Lower leg skin (tissue), 4 donors: ENCODE data around the gene NELFCD. TPM values are rescaled to one million over a fixed set of nuclear protein-coding genes. Genes with fewer than 3 reads are reported as not detected.

Experiments used
- DNase-seq, 2 donors: peaks; one replicate each; pipeline ENCODE4 v3.0.0-alpha.2; 2019; ENCODE audit warnings: low spot score in 2 of 2
- H3K4me3 ChIP-seq: fragments of 200-600 bp; sonication (generic); 2 replicates; pipeline ENCODE4 v1.5.1; 2017; ENCODE audit warnings: mild to moderate bottlenecking, low read depth; ENCODE audit not compliant: poor library complexity, severe bottlenecking
- CTCF ChIP-seq, 3 donors: fragments of 450-650 bp; IDR thresholded peaks; one replicate each; pipeline ENCODE4 v1.5.1; 2016; ENCODE audit warnings: antibody characterized with exemption in 3 of 3, mild to moderate bottlenecking in 3 of 3, moderate library complexity in 2 of 3
- POLR2A ChIP-seq, 2 donors: fragments of 450-650 bp; IDR thresholded peaks; one replicate each; pipeline ENCODE4 v1.6.1; 2016 to 2017; ENCODE audit warnings: antibody characterized with exemption in 2 of 2, mild to moderate bottlenecking in 1 of 2, moderate library complexity in 1 of 2
- WGBS, 2 donors: methylation state at CpG; one replicate each; pipeline ENCODE4 v1.1.5; 2018; 5-methylcytosine and 5-hydroxymethylcytosine counted together
- intact Hi-C: fragments of 100-400 bp; cut with DNase I; formaldehyde crosslinking; loops from one replicate; pipeline ENCODE4 v1.15.0; 2023; ENCODE audit warnings: low total_unique reads
- total RNA-seq, 4 donors: library from RNA; depleted of rRNA; stranded (reverse); fragments of >200 nt; gene quantifications; one replicate each; pipeline ENCODE4 v1.1.0, GENCODE V29; 2016

Gene NELFCD
- total RNA-seq, 4 donors from 2014 or later: 36.9 to 53.8 (median 44.6) TPM

GRCh38 chr20:59042151-59042795 lies 61.2 kb downstream of the NELFCD start, which contains the start of gene PRELID3B:
TSS of gene PRELID3B (minus strand) at chr20:59042786. CDS start at chr20:59042730, 56 bp downstream.
- intact Hi-C loops: no loop called here
- WGBS, 2 donors: 1 to 7% methylated on average over 27 to 29 of the region's 50 CpGs
- peak within 1 kb of the TSS; percentile 70 for H3K4me3 ChIP-seq
- TF ChIP-seq POLR2A (IDR thresholded peaks at IDR 0.05) (no peak), CTCF (IDR thresholded peaks at IDR 0.05) (no peak)
- peak in 1 of 2 donors; percentile 90 for DNase-seq

GRCh38 chr20:59042796-59043631 lies 62.0 kb downstream of the NELFCD start:
- intact Hi-C loops: no loop called here
- WGBS, 2 donors: 18 to 24% methylated on average over 29 to 48 of the region's 66 CpGs

GRCh38 chr20:59043698-59044097 lies 62.6 kb downstream of the NELFCD start:
- 37 to 45% methylated on average over 3 of the region's 3 CpGs for WGBS, 2 donors
- DNase-seq: no peak
- TF ChIP-seq CTCF (IDR thresholded peaks at IDR 0.05): no peak
- no peak for TF ChIP-seq POLR2A (IDR thresholded peaks at IDR 0.05)
- H3K4me3 ChIP-seq: no peak overlapping the region
- intact Hi-C loops: no loop called here

More at GRCh38 chr20:59042796-59043631, 62.0 kb downstream of the NELFCD start:
- peak; percentile 85 to 98 for DNase-seq
- TF ChIP-seq POLR2A (IDR thresholded peaks at IDR 0.05) (no peak), CTCF (IDR thresholded peaks at IDR 0.05) (no peak)
- H3K4me3 ChIP-seq: peak overlapping the region; percentile 70

GRCh38 chr20:59044295-59044694 lies 63.2 kb downstream of the NELFCD start:
- TF ChIP-seq POLR2A (IDR thresholded peaks at IDR 0.05) (no peak), CTCF (IDR thresholded peaks at IDR 0.05) (no peak)
- no peak overlapping the region for H3K4me3 ChIP-seq
- WGBS, 2 donors: 92 to 96% methylated on average over 3 of the region's 3 CpGs
- no peak for DNase-seq
- intact Hi-C loops: no loop called here

Other genes starting within 250 kb of the NELFCD start
- under 1 TPM in 1 of 4 donors, not detected in 3; 0.39 TPM for gene GNAS-AS1, start 130.4 kb upstream of the NELFCD start, total RNA-seq
- 100 to 1,000 TPM; 335 to 473 (median 391) TPM for gene GNAS, start 128.5 kb upstream of the NELFCD start, total RNA-seq
- gene CTSZ, start 26.0 kb downstream of the NELFCD start, total RNA-seq: 10 to 100 TPM; 30.1 to 64.1 (median 40.0) TPM
- under 1 TPM in 1 of 4 donors, not detected in 3; 0.04 TPM for gene TUBB1, start 38.2 kb downstream of the NELFCD start, total RNA-seq
- gene ATP5F1E, start 51.1 kb downstream of the NELFCD start, total RNA-seq: 10 to 100 TPM in 3 of 4 donors, 1 to 10 TPM in 1; 9.9 to 21.1 (median 15.2) TPM
- 10 to 100 TPM; 38.3 to 50.8 (median 49.1) TPM for gene PRELID3B, start 61.5 kb downstream of the NELFCD start, total RNA-seq
- under 1 TPM; 0.20 to 0.30 (median 0.24) TPM for gene ZNF831, start 182.6 kb downstream of the NELFCD start, total RNA-seq